GM23248 (cell line): Measurements from ENCODE around the gene HYI. TPM values are rescaled to one million over a fixed set of nuclear protein-coding genes. Genes with fewer than 3 reads are reported as not detected.
"Not testable (repeated sequence)": the region's sequence is repeated elsewhere in the genome, so short reads cannot be mapped to it uniquely, and the experiment has no call there.

Source experiments
- DNase-seq: peaks from one replicate; pipeline ENCODE4 v3.0.0-alpha.2; 2015
- H2AFZ ChIP-seq: fragments of 200-600 bp; sonication (generic); 2 replicates; pipeline ENCODE4 v1.6.1; 2016; ENCODE audit warnings: antibody characterized with exemption
- H3F3A ChIP-seq: fragments of 200-600 bp; sonication (generic); 2 replicates; pipeline ENCODE4 v1.6.1; 2016; ENCODE audit warnings: mild to moderate bottlenecking, antibody characterized with exemption, mixed run types; ENCODE audit not compliant: insufficient read depth
- H3K27ac ChIP-seq: fragments of 200-600 bp; sonication (generic); 2 replicates; pipeline ENCODE4 v1.5.1; 2016; ENCODE audit warnings: mild to moderate bottlenecking
- H3K27me3 ChIP-seq: fragments of 200-600 bp; sonication (generic); replicated peaks from 2 replicates; pipeline ENCODE4 v1.6.1; 2016; ENCODE audit warnings: mild to moderate bottlenecking; ENCODE audit not compliant: insufficient read depth
- H3K36me3 ChIP-seq: fragments of 200-600 bp; sonication (generic); 2 replicates; pipeline ENCODE4 v1.6.1; 2016; ENCODE audit warnings: low read depth, mild to moderate bottlenecking
- H3K4me1 ChIP-seq: fragments of 200-600 bp; sonication (generic); 2 replicates; pipeline ENCODE4 v1.6.1; 2016; ENCODE audit warnings: mild to moderate bottlenecking; ENCODE audit not compliant: insufficient read depth
- H3K4me2 ChIP-seq: fragments of 200-600 bp; sonication (generic); one replicate; pipeline ENCODE4 v1.6.1; 2016; ENCODE audit warnings: mild to moderate bottlenecking; ENCODE audit not compliant: unreplicated experiment
- H3K4me3 ChIP-seq: fragments of 200-600 bp; sonication (generic); 2 replicates; pipeline ENCODE4 v1.5.1; 2016; ENCODE audit warnings: mild to moderate bottlenecking
- H3K79me2 ChIP-seq: fragments of 200-600 bp; sonication (generic); 2 replicates; pipeline ENCODE4 v1.6.1; 2016; ENCODE audit warnings: mild to moderate bottlenecking; ENCODE audit not compliant: insufficient read depth
- H3K9ac ChIP-seq: fragments of 200-600 bp; sonication (generic); 2 replicates; pipeline ENCODE4 v1.6.1; 2016; ENCODE audit warnings: mild to moderate bottlenecking
- H3K9me2 ChIP-seq: fragments of 200-600 bp; sonication (generic); 2 replicates; pipeline ENCODE4 v1.6.1; 2016; ENCODE audit warnings: mixed run types, mild to moderate bottlenecking, moderate library complexity; ENCODE audit not compliant: insufficient read depth
- H3K9me3 ChIP-seq: fragments of 200-600 bp; sonication (generic); one replicate; pipeline ENCODE4 v1.6.1; 2017; ENCODE audit warnings: low read depth
- H4K20me1 ChIP-seq: fragments of 200-600 bp; sonication (generic); 2 replicates; pipeline ENCODE4 v1.6.0; 2016; ENCODE audit not compliant: insufficient read depth
- EZH2 ChIP-seq: fragments of 200-600 bp; sonication (generic); IDR thresholded peaks from 2 replicates; pipeline ENCODE4 v1.6.1; 2018; ENCODE audit warnings: antibody characterized with exemption, mild to moderate bottlenecking; ENCODE audit not compliant: insufficient read depth, poor library complexity, severe bottlenecking
- EZH2phosphoT487 ChIP-seq: fragments of 200-600 bp; sonication (generic); IDR thresholded peaks from 2 replicates; pipeline ENCODE4 v1.6.1; 2018; ENCODE audit warnings: antibody characterized with exemption, moderate library complexity, mild to moderate bottlenecking, low read depth; ENCODE audit not compliant: insufficient read depth
- WGBS, 2 experiments: methylation state at CpG; one replicate each; pipeline ENCODE4 v1.1.6; 2015 to 2017; ENCODE audit warnings: low lambda C conversion rate in 2 of 2, low coverage in 1 of 2; ENCODE audit errors: missing lambda C conversion rate in 2 of 2; 5-methylcytosine and 5-hydroxymethylcytosine counted together
- in situ Hi-C: fragments of 300-500 bp; cut with MboI; formaldehyde crosslinking; loops from 2 replicates; pipeline ENCODE4 v1.15.0; 2020
- polyA plus RNA-seq: library from polyadenylated mRNA; unstranded; fragments of >200 nt; fragmentation: Nextera tagmentation; extraction: Ambion mirVana; gene quantifications from 2 replicates; pipeline ENCODE4 v1.2.1, GENCODE V29; 2016
- total RNA-seq: library from RNA; depleted of rRNA; stranded (reverse); fragments of >200 nt; shearing (Covaris generic); gene quantifications from 2 replicates; pipeline ENCODE4 v1.2.3, GENCODE V29; 2014

The HYI gene
- total and polyA plus RNA-seq, 2 experiments from 2014 or later, result 21.0 to 28.5 TPM

DNA sequence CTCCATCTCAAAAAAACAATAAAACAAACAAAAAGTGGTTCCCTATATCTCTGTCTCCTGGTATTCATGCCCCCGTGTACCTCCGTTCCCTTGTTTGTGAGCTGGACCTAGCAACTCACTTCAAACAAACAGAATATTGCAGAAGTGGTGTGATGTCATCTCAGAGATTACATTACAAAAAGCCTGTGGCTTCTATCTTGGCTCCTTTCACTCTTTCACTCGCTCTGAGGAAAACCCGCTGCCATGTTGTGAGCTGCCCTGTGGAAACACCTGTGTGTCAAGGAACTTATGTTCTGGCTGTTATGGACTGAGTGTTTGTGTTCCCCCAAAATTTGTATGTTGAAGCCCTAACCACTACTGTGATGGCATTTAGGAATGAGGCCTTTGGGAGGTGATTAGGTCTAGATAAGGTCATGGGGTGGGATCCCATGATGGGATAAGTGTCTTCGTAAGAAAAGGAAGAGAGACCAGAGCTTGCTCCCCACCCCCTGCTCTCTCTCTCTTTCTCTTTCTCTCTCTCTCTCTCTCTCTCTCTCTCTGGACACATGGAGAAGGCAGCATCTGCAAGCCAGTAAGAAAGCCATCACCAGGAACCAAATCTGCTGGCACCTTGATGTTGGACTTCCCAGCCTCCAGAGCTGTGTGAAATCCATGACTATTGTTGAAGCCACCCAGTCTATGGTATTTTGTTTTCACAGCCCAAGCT is 7.4 kb upstream of the HYI start:
- no peaks in the 10 kb centered on the region for H4K20me1 ChIP-seq
- WGBS, 2 experiments, result 94 to 98% methylated on average over 5 of the region's 5 CpGs
- TF ChIP-seq EZH2phosphoT487, result no peak
- no peak for TF ChIP-seq EZH2
- no peaks in the 10 kb centered on the region for H3K9me2 ChIP-seq
- no peak overlapping the region for H3K4me2 ChIP-seq
- H2AFZ ChIP-seq, result no peak overlapping the region
- H3K79me2 ChIP-seq, result no peaks in the 10 kb centered on the region
- H3K36me3 ChIP-seq, result no peaks in the 10 kb centered on the region
- no peaks in the 10 kb centered on the region for H3F3A ChIP-seq
- no peaks in the 10 kb centered on the region for H3K4me1 ChIP-seq
- no peak for DNase-seq
- H3K27ac ChIP-seq, result no peak overlapping the region
- no peak overlapping the region for H3K9ac ChIP-seq
- H3K27me3 ChIP-seq, result no peaks in the 10 kb centered on the region
- in situ Hi-C loops, result no loop called here
- no peak overlapping the region for H3K4me3 ChIP-seq
- no peaks in the 10 kb centered on the region for H3K9me3 ChIP-seq

DNA sequence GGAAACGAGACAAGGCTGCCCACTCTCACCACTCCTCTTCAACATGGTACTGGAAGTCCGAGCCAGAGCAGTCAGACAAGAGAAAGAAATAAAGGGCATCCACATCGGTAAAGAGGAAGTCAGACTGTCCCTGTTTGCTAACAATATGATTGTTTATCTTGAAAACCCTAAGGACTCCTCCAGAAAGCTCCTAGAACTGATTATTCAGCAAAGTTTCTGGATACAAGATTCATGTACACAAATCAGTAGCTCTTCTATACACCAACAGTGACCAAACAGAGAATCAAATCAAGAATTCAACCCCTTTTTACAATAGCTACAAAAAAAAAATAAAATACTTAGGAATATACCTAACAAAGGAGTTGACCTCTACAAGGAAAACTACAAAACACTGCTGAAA is 4.6 kb upstream of the HYI start:
- H4K20me1 ChIP-seq, H3K36me3 ChIP-seq, H3K9ac ChIP-seq, H3K4me1 ChIP-seq, H3K27me3 ChIP-seq, H3K9me2 ChIP-seq, H3K27ac ChIP-seq, H3K4me2 ChIP-seq, H3K9me3 ChIP-seq, in situ Hi-C loops, H2AFZ ChIP-seq, H3K4me3 ChIP-seq, H3F3A ChIP-seq, DNase-seq, H3K79me2 ChIP-seq: not testable (repeated sequence)
- WGBS, 2 experiments, result 78 to 79% methylated on average over 3 of the region's 3 CpGs

DNA sequence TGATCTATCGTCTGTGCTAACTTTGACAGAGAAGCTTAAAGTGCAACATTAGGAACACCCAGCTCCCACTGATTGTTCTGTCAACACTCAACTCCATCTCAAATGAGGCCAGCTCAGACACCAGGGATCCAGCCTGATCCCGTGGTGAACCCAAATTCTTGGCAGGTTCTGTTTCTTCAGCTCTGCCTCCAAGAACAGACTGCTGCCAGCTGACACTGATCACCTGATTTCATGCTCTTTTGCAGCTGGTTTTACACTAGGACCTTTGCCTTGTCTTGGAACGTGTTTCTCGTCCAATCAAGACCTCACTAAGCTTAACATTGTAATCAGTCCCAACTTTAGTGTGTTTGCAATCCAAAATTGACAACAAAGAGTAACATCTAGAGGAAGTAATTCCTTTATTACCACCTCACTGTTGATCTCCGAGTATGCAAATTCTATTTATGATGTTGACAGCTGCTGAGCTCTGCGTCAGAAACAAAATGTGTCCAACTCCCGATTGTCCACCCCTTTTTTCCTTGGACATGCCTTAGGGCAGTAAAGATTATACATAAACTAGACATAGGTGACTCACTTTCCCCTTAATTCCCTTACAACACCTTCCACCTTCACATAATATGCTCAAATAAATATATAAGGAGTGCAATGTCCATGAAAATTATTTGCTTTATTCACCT is 1.6 kb upstream of the HYI start:
- Histone ChIP-seq H2AFZ (0 out of 2 replicates have a peak overlapping the region, but pooled peaks have one; percentile 76), H3K9ac (no peak overlapping the region), H3K9me2 (no peaks in the 10 kb centered on the region), H3K4me2 (no peak overlapping the region), H3K27ac (no peak overlapping the region), H3K79me2 (no peaks in the 10 kb centered on the region), H3K4me3 (no peak overlapping the region), H3K36me3 (no peaks in the 10 kb centered on the region), H3F3A (peaks cover 24% of the 10 kb centered on the region), H4K20me1 (no peaks in the 10 kb centered on the region), H3K27me3 (no peaks in the 10 kb centered on the region), H3K9me3 (no peaks in the 10 kb centered on the region), H3K4me1 (peaks cover 4% of the 10 kb centered on the region; the same call in 1 of the 2 replicates)
- 50 to 52% methylated on average over 7 of the region's 7 CpGs for WGBS, 2 experiments
- no peak for TF ChIP-seq EZH2phosphoT487
- TF ChIP-seq EZH2, result no peak
- no peak for DNase-seq
- in situ Hi-C loops, result no loop called here

DNA sequence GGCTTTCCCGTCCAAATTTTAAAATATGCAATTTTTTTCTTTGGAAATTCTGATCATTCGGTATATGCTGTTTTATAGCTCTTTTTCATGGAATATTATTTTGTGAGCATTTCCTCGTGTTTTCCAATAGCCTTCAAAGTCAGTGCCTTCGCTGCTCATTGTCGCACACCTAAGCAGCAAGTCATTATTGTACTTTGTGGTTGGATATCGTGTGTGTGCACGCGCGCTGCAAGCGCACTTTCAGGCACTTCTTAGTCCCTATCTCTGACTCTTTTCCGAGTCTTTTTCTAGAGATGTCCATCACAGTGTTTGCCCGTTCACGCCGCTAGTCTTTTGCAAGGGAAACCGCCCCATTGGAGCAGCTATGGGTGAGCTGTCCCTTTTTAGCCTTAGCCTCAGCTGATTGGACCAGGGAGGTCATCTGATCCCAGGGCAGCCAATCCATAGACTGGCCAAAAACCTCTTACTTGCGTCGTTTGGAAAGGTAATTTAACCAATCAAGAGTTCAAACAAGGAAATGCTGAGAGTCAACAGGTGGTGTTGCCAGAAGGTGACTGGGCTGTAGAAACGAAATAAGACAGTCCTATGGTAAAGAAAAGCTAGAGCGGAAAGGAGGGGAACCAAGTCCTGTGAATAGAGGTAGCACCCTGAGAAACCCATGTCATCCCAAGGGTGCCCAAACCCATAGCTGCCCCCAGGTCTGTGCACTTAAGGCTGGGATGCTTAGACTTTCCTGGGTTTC is 710 bp upstream of the HYI start:
- 7 to 8% methylated on average over 19 of the region's 19 CpGs for WGBS, 2 experiments

More for the DNA sequence above, 710 bp upstream of the HYI start:
- peak overlapping the region; percentile 77 for H3K9ac ChIP-seq
- H3K4me1 ChIP-seq, result peaks cover 4% of the 10 kb centered on the region; the same call in 1 of the 2 replicates
- no peaks in the 10 kb centered on the region for H3K36me3 ChIP-seq
- no peaks in the 10 kb centered on the region for H3K79me2 ChIP-seq
- no peaks in the 10 kb centered on the region for H3K9me2 ChIP-seq
- H3K4me3 ChIP-seq, result peak overlapping the region; percentile 74
- no peaks in the 10 kb centered on the region for H3K9me3 ChIP-seq
- in situ Hi-C loops, result no loop called here
- H3K4me2 ChIP-seq, result peak overlapping the region; percentile 94
- H2AFZ ChIP-seq, result peak overlapping the region; percentile 76
- TF ChIP-seq EZH2phosphoT487, result no peak
- H4K20me1 ChIP-seq, result no peaks in the 10 kb centered on the region
- peaks cover 24% of the 10 kb centered on the region for H3F3A ChIP-seq
- DNase-seq, result peak; percentile 92
- peak overlapping the region; percentile 63 for H3K27ac ChIP-seq
- no peaks in the 10 kb centered on the region for H3K27me3 ChIP-seq
